Measurements from ENCODE around the gene ADAMTS13.
"Not testable (repeated sequence)": the region's sequence is repeated elsewhere in the genome, so short reads cannot be mapped to it uniquely, and the experiment has no call there.

ADAMTS13 gene

GRCh38 chr9:133421615-133422542 is at the start of gene ADAMTS13:
Gene ADAMTS13, plus strand, starts transcription at chr9:133422367. Its CDS starts 77 bp downstream, at chr9:133422444.
- DNase-seq = peak; percentile 32

- DNase-seq = no peak
Observed at GRCh38 chr9:133374612-133375115, 47.5 kb upstream of the ADAMTS13 start.

GRCh38 chr9:133375116-133375723 is 46.9 kb upstream of the ADAMTS13 start:
- DNase-seq = peak; percentile 72

DNA sequence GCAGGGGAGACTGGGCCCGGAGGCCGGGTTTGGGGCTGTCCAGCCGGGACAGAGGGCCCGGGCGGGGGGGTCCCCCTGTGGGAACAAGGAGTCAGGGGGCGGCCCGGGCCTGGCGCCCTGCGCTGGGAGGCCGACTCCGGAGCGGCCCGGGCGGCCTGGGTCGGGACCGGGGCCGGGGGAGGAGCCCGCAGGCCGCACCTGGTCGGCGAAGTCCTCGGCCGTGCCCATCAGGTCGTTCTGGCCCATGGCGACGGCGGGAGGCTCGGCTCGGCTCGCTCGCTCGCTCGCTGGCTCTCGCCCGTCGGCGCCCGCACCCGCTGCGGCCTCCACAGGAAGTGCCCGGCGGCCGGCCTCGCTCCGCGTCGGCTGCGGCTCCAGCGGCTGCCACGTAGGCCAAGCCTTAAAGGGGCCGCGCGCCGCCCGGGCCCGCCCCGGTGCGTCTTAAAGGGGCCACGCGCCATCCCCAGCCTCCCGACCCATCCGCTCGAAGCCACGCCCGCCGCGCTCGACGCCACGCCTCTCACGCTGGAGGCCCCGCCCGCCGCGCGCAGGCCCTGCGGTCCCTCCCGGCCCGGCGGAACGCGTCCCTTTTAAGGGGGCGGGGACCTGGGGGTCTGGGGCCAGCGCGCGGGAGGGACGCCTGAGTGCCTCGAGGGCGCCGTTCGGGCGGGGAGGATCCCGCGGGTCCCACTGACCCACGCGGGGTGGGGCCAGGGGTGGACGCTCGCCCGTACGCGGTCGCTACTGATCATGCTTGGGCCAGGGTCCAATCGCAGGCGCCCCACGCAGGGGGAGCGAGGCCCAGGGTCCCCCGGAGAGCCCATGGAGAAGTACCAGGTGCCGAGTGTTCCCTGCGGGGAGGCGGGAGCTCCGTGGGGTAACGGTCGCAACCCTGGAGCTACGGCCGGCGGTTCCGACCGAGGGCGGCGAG is 46.2 kb upstream of the ADAMTS13 start, which contains the start of the genes STKLD1 and SURF4:
Gene STKLD1, plus strand, starts transcription at position 643 of the 931 bp plus-strand sequence. Its CDS starts 108 bp downstream, at position 751.
Gene SURF4, minus strand, starts transcription at position 337 of the 931 bp plus-strand sequence. Its CDS starts 91 bp downstream, at position 246.
- peak; percentile 98 for DNase-seq

DNA sequence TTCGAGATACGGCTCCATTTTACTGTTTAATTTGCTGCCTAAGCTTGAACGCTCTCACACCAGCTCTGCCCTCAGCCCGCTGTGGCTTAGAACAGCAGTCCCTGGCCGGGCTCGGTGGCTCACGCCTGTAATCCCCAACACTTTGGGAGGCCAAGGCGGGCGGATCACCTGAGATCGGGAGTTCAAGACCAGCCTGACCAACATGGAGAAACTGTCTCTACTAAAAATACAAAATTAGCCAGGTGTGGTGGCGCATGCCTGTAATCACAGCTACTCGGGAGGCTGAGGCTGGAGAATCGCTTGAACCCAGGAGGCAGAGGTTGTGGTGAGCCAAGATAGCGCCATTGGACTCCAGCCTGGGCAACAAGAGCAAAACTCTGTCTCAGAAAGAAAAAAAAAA is 44.9 kb upstream of the ADAMTS13 start:
- DNase-seq = not testable (repeated sequence)

GRCh38 chr9:133377721-133378216 is 44.4 kb upstream of the ADAMTS13 start:
- DNase-seq = peak; percentile 59

GRCh38 chr9:133378408-133378962 is 43.7 kb upstream of the ADAMTS13 start:
- no peak for DNase-seq

- no peak for DNase-seq
Observed at GRCh38 chr9:133379153-133380086, 42.7 kb upstream of the ADAMTS13 start.

- no peak for DNase-seq
Observed at GRCh38 chr9:133380734-133381133, 41.4 kb upstream of the ADAMTS13 start.

DNA sequence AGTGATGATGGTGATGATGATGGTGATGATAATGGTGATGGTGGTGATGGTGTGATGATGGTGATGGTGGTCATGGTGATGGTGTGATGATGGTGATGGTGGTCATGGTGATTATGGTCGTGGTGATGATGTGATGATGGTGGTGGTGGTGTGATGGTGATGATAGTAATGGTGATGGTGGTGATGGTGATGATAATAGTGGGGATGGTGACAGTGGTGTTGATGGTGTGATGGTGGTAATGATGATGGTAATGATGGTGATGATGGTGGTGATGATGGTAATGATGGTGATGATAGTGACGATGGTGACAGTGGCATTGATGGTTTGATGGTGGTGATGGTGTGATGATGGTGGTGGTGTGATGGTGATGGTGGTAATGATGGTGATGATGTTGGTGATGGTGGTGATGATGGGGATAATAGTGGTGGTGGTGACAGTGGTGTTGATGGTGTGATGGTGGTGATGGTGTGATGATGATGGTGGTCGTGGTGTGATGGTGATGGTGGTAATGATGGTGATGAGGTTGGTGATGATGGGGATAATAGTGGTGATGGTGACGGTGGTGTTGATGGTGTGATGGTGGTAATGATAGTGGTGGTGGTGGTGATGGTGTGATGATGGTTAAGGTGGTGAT is 39.5 kb upstream of the ADAMTS13 start:
- no peak for DNase-seq

DNA sequence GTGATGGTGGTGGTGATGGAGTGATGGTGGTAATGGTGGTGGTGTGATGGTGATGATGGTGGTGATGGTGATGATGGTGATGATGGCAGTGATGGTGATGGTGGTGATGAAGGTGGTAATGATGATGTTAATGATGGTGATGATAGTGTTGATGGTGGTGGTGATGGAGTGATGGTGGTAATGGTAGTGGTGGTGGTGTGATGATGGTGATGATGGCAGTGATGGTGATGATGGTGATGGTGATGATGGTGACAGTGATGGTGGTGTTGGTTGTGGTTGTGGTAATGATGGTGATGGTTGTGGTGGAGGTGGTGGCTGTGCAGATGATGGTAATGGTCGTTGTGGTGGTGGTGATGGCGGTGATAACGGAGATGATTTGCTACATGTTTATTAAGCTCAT is 38.7 kb upstream of the ADAMTS13 start:
- no peak for DNase-seq

GRCh38 chr9:133384736-133385321 is 37.3 kb upstream of the ADAMTS13 start:
- DNase-seq = no peak

DNA sequence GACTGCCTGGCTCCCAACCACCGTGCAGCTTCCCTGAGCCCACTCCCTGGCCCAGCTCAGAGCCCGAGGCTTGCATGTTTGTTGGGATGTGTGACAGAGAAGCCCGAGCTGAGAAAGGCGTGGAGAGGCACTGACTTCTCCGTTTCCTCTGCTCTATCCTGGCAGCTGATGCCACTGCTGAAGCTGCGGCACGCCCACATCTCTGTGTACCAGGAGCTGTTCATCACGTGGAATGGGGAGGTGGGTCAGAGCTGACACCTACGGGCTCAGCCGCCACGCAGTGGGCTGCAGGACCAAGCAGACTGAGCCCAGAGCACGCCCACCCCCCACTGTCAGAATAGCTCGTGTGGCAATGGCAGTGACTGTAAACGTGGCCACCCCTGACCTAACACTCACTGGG is 36.7 kb upstream of the ADAMTS13 start:
- no peak for DNase-seq

DNA sequence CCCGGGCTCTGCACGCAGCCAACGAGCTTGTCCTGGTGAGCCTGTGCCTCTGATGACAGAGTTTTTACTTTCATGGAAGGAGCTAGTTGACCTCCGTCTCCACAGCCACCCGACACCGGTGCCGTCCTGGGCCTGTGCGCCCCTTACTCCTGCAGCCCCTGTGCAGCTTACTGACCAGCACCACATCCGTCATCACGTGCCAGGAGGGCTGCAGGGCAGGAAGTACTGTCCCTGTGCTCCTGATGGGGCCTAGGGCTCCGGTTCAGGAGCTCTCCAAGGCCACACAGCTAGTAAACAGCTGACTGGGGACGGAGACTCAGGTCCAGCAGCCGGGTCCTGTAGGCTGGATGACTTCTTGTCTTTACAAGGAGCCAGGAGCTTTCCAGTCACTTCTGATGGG is 35.8 kb upstream of the ADAMTS13 start:
- DNase-seq = no peak

DNA sequence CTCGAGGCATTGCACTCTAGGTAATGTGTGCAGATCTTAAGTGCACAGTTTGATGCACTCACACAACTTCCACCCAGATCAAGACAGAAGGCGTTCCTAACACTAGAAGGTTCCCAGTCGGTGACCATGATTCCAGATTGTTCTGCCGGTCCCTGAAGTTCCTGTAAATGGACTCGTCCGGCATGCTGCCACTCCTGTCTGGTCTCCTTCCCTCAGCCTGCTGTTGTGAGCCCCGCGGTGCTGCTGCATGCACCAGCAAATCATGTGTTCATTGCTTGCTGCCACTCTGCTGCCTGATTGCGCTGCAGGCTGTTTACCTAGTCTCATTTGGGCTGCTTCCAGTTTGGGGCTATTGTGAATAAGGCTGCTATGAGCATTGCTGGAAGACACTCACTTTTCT is 34.5 kb upstream of the ADAMTS13 start:
- DNase-seq = no peak

DNA sequence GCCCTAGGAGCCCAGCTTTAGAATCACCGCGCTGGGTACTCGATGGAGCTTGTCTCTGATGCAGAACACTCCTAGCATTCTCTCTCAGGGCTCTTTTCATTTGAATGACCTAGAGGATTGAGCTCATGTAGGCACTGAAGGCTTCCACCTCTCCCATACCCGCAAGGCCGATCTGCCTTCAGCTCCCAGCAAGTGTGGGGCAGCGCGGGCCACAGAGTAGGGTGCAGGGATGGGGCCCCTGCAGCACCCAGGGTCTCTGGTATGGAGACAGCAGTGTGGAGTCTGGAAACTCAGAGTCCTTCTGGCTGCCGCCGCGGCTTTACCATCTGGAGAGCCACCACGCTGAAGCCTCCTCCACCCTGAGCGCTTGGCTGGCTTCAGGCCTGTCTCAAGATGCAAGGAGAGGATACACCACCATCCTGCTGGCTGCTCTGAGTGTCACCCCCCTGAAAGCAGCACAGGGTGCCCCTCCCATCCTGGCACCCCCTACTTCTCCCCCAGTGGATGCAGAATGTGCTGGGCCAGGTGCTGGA is 33.1 kb upstream of the ADAMTS13 start:
- no peak for DNase-seq

DNA sequence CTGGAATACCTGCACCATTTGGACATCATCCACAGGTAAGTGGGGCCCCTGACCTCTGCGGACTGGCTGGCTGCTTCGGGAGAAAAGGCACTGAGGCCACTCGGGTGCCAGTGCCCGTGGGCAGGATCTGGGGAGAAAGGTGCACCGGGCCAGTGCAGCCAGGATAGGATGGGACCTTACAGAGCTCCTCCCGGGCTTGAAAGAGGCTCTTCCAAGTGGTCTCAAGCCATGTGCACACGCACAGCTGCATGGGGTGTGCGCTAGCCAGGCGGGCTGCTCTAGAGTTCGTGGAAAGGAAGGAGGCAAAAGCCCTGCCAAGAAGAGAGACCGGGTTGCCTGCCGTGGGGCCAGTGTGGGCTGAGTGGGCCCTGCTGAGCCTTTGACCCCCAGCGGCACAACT is 32.6 kb upstream of the ADAMTS13 start:
- DNase-seq = no peak

DNA sequence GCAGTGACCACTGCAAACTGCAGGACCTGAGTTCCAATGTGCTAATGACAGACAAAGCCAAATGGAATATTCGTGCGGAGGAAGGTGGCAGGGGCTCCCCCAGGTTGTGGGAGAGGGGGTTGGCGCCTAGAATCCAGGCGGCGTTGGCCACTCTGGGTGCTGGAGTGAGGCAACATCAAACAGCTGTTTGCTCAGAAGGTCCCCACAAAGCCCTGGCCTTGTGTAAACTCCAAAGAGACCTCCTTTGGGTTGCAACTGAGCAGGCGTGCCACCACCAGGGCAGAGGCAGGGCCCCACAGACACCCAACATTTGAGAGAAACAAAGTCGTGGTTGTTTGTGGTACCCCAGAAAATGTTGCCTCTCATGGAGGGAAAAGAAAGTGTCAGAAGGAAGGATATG is 31.5 kb upstream of the ADAMTS13 start:
- DNase-seq = no peak

- DNase-seq = not testable (repeated sequence)
Observed at GRCh38 chr9:133391449-133391848, 30.7 kb upstream of the ADAMTS13 start.

GRCh38 chr9:133392308-133392707 is 29.9 kb upstream of the ADAMTS13 start:
- DNase-seq = not testable (repeated sequence)

Measured in DMS53 (cell line).